ENCODE data around the gene BTBD6. TPM values are rescaled to one million over a fixed set of nuclear protein-coding genes. Genes with fewer than 3 reads are reported as not detected.

The BTBD6 gene
- total RNA-seq, 4 donors from 2014 or later, result 41.0 to 52.7 (median 46.9) TPM

GRCh38 chr14:105258846-105259245, 10.5 kb downstream of the BTBD6 start:
- 69 to 85% methylated on average over 7 of the region's 7 CpGs for WGBS, 2 donors
- no peaks in the 10 kb centered on the region for H3K4me1 ChIP-seq
- DNase-seq, result no peak

DNA sequence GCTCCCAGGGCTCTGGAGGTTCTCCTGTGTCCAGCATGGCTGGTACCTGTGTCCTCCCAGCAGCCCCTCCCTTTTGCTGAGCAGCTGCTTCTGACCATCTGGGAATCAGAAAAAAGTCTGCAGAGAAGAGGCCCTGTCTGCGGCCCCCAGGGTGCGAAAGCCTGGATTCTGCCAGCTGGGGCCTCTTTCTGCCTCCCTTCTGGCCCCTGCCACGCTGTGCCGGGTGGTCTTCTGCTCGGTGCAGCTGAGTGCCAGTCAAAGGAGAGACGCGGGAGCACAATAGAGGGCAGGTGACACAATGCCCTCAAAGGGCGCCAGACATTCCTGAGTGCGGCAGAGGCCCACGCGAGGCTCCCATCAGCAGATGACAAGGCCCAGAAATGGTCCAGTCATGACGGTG, 12.6 kb downstream of the BTBD6 start:
- WGBS, 2 donors, result 88% methylated on average over 6 of the region's 12 CpGs; no CpG with 5 or more reads in 1 of the 2 donors
- Histone ChIP-seq H3K27me3 (no peaks in the 10 kb centered on the region), H3K4me1 (no peaks in the 10 kb centered on the region), H3K9me3 (no peaks in the 10 kb centered on the region), H3K27ac (no peak overlapping the region), H3K4me3 (no peak overlapping the region), H3K36me3 (peaks cover 0 to 71% (median 14%) of the 10 kb centered on the region in 3 donors)
- TF ChIP-seq, protein P1, sequence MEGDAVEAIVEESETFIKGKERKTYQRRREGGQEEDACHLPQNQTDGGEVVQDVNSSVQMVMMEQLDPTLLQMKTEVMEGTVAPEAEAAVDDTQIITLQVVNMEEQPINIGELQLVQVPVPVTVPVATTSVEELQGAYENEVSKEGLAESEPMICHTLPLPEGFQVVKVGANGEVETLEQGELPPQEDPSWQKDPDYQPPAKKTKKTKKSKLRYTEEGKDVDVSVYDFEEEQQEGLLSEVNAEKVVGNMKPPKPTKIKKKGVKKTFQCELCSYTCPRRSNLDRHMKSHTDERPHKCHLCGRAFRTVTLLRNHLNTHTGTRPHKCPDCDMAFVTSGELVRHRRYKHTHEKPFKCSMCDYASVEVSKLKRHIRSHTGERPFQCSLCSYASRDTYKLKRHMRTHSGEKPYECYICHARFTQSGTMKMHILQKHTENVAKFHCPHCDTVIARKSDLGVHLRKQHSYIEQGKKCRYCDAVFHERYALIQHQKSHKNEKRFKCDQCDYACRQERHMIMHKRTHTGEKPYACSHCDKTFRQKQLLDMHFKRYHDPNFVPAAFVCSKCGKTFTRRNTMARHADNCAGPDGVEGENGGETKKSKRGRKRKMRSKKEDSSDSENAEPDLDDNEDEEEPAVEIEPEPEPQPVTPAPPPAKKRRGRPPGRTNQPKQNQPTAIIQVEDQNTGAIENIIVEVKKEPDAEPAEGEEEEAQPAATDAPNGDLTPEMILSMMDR (IDR thresholded peaks at IDR 0.05), result no peak
- no peak for TF ChIP-seq POLR2A (IDR thresholded peaks at IDR 0.05)
- DNase-seq, result no peak
- intact Hi-C loops (cut with DNase I), result no loop called here

More at GRCh38 chr14:105258846-105259245, 10.5 kb downstream of the BTBD6 start:
- intact Hi-C loops (cut with DNase I), result no loop called here
- no peaks in the 10 kb centered on the region for H3K27me3 ChIP-seq
- H3K4me3 ChIP-seq, result no peak overlapping the region
- peaks cover 0 to 73% (median 10%) of the 10 kb centered on the region in 3 donors for H3K36me3 ChIP-seq
- no peaks in the 10 kb centered on the region for H3K9me3 ChIP-seq
- H3K27ac ChIP-seq, result no peak overlapping the region
- no peak for TF ChIP-seq POLR2A (IDR thresholded peaks at IDR 0.05)

GRCh38 chr14:105261781-105262180, 13.4 kb downstream of the BTBD6 start:
- H3K9me3 ChIP-seq, result no peaks in the 10 kb centered on the region
- no peak for DNase-seq
- no peak overlapping the region for H3K4me3 ChIP-seq
- H3K27me3 ChIP-seq, result no peaks in the 10 kb centered on the region
- TF ChIP-seq, protein P1 (IDR thresholded peaks at IDR 0.05), result no peak
- TF ChIP-seq POLR2A (IDR thresholded peaks at IDR 0.05), result no peak
- no peaks in the 10 kb centered on the region for H3K4me1 ChIP-seq
- peaks cover 0 to 66% (median 14%) of the 10 kb centered on the region in 3 donors for H3K36me3 ChIP-seq
- H3K27ac ChIP-seq, result no peak overlapping the region
- intact Hi-C loops (cut with DNase I), result no loop called here
- 93 to 100% methylated on average over 1 to 5 of the region's 20 CpGs for WGBS, 2 donors

GRCh38 chr14:105267820-105268548, 19.7 kb downstream of the BTBD6 start:
- Histone ChIP-seq H3K27ac (no peak overlapping the region), H3K9me3 (no peaks in the 10 kb centered on the region), H3K4me1 (peaks cover 4 to 9% (median 4%) of the 10 kb centered on the region in 3 donors), H3K4me3 (no peak overlapping the region), H3K27me3 (no peaks in the 10 kb centered on the region), H3K36me3 (peaks cover 0 to 80% (median 6%) of the 10 kb centered on the region in 3 donors)
- intact Hi-C loops (cut with DNase I), result no loop called here
- no peak for DNase-seq
- no peak for TF ChIP-seq POLR2A (IDR thresholded peaks at IDR 0.05)
- TF ChIP-seq, protein P1 (IDR thresholded peaks at IDR 0.05), result no peak
- WGBS, 2 donors, result 80 to 88% methylated on average over 6 to 10 of the region's 21 CpGs

GRCh38 chr14:105268736-105269354, 20.5 kb downstream of the BTBD6 start:
- intact Hi-C loops (cut with DNase I), result no loop called here
- H3K4me1 ChIP-seq, result peaks cover 7 to 18% (median 7%) of the 10 kb centered on the region in 3 donors
- H3K4me3 ChIP-seq, result no peak overlapping the region
- DNase-seq, result no peak
- no peaks in the 10 kb centered on the region for H3K27me3 ChIP-seq
- no peak for TF ChIP-seq POLR2A (IDR thresholded peaks at IDR 0.05)
- TF ChIP-seq, protein P1 (IDR thresholded peaks at IDR 0.05), result no peak
- no peaks in the 10 kb centered on the region for H3K9me3 ChIP-seq
- 88 to 92% methylated on average over 13 to 16 of the region's 18 CpGs for WGBS, 2 donors
- H3K27ac ChIP-seq, result no peak overlapping the region
- peaks cover 0 to 72% (median 4%) of the 10 kb centered on the region in 3 donors for H3K36me3 ChIP-seq

All from esophagus squamous epithelium (tissue), 5 donors.